ENCODE results near the gene IGSF9.

IGSF9 gene

DNA sequence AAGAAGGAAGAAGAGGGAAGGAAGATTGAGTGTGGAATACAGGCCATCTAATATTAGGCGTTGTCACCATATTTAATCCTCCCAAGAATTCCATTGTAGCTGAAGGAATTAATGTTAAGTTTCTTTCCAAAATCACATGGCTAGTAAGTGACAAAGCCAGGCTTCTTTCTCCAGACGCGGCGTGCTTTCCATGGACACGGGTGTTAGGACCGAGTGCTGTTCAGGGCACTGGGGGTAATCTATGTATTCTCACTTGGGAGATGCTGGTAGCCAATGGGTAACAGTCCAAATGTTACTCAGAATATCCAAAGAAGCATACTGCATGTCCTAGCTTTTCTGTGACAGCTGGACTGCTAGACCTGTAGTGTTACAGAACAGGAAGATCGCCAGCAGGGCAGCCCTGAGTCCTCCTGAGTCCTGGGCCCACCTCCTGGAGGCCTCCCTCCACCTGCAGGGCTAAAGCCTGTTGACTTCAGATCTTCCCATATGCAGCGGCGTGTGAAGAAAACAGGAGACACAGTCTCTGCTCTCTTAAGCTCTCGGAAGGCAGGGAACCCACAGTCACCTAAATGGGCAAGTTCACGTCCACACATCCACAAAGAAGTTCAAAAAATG lies 5.3 kb downstream of the IGSF9 start:
- no peak overlapping the region for H3K4me3 ChIP-seq (ENCODE audit: low read depth, low read length)
- TF ChIP-seq MAX (IDR thresholded peaks at IDR 0.05; ENCODE audit: low read depth, low read length): no peak
- no peak for TF ChIP-seq MYC (IDR thresholded peaks at IDR 0.05; ENCODE audit: low read depth, low read length)
- TF ChIP-seq POLR2A (IDR thresholded peaks at IDR 0.05; ENCODE audit: extremely low read depth, insufficient read length): no peak
- TF ChIP-seq, protein P1, sequence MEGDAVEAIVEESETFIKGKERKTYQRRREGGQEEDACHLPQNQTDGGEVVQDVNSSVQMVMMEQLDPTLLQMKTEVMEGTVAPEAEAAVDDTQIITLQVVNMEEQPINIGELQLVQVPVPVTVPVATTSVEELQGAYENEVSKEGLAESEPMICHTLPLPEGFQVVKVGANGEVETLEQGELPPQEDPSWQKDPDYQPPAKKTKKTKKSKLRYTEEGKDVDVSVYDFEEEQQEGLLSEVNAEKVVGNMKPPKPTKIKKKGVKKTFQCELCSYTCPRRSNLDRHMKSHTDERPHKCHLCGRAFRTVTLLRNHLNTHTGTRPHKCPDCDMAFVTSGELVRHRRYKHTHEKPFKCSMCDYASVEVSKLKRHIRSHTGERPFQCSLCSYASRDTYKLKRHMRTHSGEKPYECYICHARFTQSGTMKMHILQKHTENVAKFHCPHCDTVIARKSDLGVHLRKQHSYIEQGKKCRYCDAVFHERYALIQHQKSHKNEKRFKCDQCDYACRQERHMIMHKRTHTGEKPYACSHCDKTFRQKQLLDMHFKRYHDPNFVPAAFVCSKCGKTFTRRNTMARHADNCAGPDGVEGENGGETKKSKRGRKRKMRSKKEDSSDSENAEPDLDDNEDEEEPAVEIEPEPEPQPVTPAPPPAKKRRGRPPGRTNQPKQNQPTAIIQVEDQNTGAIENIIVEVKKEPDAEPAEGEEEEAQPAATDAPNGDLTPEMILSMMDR (IDR thresholded peaks at IDR 0.05; ENCODE audit: low read depth, low read length): no peak
- DNase-seq (ENCODE audit: low read depth): no peak

DNA sequence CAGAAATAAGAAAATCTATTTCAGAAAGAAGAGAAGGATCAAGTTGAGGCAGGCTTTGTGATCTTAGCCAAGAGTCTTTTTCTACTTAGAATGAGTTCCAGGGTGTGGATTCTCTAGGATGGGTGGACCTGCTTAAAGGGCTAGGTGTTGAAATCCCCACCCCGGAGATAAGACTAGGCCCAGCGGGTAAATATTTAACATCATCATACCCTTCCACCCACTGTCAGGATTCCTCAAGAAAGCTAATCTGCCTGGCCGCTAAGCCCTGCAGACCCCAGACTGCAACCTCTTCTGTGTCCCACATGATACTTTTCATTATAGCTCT lies 5.8 kb downstream of the IGSF9 start:
- no peak overlapping the region for H3K4me3 ChIP-seq (ENCODE audit: low read depth, low read length)
- DNase-seq (ENCODE audit: low read depth): no peak
- TF ChIP-seq MAX (IDR thresholded peaks at IDR 0.05; ENCODE audit: low read depth, low read length) (no peak), POLR2A (IDR thresholded peaks at IDR 0.05; ENCODE audit: extremely low read depth, insufficient read length) (no peak), MYC (IDR thresholded peaks at IDR 0.05; ENCODE audit: low read depth, low read length) (no peak)
- TF ChIP-seq, protein P1 (IDR thresholded peaks at IDR 0.05; ENCODE audit: low read depth, low read length): no peak

GRCh38 chr1:159938905-159939677 lies 6.3 kb downstream of the IGSF9 start:
- TF ChIP-seq MYC (IDR thresholded peaks at IDR 0.05; ENCODE audit: low read depth, low read length) (no peak), MAX (IDR thresholded peaks at IDR 0.05; ENCODE audit: low read depth, low read length) (no peak), POLR2A (IDR thresholded peaks at IDR 0.05; ENCODE audit: extremely low read depth, insufficient read length) (no peak)
- TF ChIP-seq, protein P1 (IDR thresholded peaks at IDR 0.05; ENCODE audit: low read depth, low read length): no peak
- H3K4me3 ChIP-seq (ENCODE audit: low read depth, low read length): no peak overlapping the region
- DNase-seq (ENCODE audit: low read depth): no peak

DNA sequence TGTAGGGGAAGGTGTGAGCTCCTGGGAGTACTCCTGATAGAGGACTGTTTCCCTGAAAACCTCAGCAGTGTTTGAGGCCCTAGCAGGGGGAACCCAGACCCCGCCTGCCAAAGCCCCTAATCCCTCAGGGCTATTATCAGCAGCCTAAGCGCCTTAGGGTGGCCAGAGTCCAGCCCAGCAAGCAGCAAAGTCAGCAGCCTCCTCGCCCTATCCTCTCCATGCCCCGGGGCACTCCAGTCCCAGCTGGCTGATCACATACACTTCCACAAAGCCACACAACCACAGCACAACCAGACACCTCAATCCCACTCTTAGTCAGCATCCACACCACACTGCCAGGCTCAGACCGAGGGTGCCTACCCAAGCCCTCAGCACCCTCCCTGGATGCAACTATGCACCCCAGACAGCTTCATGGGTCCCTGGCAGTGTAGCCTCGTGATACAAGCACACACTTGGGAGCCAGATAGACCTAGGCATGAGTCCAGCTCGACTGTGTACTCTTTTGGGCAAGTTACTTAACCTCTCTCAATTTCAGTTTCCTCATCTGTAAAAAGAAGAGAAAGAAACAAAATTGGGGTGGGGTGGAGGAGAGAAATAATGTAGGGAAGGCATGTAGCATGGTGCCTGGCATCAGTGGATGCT lies 7.1 kb downstream of the IGSF9 start:
- TF ChIP-seq, protein P1 (IDR thresholded peaks at IDR 0.05; ENCODE audit: low read depth, low read length): no peak
- no peak for TF ChIP-seq POLR2A (IDR thresholded peaks at IDR 0.05; ENCODE audit: extremely low read depth, insufficient read length)
- no peak for TF ChIP-seq MAX (IDR thresholded peaks at IDR 0.05; ENCODE audit: low read depth, low read length)
- no peak for TF ChIP-seq MYC (IDR thresholded peaks at IDR 0.05; ENCODE audit: low read depth, low read length)
- DNase-seq (ENCODE audit: low read depth): no peak
- H3K4me3 ChIP-seq (ENCODE audit: low read depth, low read length): no peak overlapping the region

GRCh38 chr1:159937054-159937750 lies 8.2 kb downstream of the IGSF9 start:
- H3K4me3 ChIP-seq (ENCODE audit: low read depth, low read length): no peak overlapping the region
- DNase-seq (ENCODE audit: low read depth): peak; percentile 67
- no peak for TF ChIP-seq POLR2A (IDR thresholded peaks at IDR 0.05; ENCODE audit: extremely low read depth, insufficient read length)
- TF ChIP-seq, protein P1 (IDR thresholded peaks at IDR 0.05; ENCODE audit: low read depth, low read length): no peak
- no peak for TF ChIP-seq MYC (IDR thresholded peaks at IDR 0.05; ENCODE audit: low read depth, low read length)
- TF ChIP-seq MAX (IDR thresholded peaks at IDR 0.05; ENCODE audit: low read depth, low read length): no peak
